Stimulated activated CD4-positive, alpha-beta T cell treated with anti-CD3 and anti-CD28 coated beads, TNF-alpha, amount 100 ng/mL, for 24 hours (primary cell): ENCODE results near the gene KIDINS220.

ENCODE experiments used
- DNase-seq, 3 experiments: peaks; one replicate each; pipeline ENCODE4 v3.0.0-alpha.2; 2020; ENCODE audit warnings: low read depth in 3 of 3

KIDINS220 gene

DNA sequence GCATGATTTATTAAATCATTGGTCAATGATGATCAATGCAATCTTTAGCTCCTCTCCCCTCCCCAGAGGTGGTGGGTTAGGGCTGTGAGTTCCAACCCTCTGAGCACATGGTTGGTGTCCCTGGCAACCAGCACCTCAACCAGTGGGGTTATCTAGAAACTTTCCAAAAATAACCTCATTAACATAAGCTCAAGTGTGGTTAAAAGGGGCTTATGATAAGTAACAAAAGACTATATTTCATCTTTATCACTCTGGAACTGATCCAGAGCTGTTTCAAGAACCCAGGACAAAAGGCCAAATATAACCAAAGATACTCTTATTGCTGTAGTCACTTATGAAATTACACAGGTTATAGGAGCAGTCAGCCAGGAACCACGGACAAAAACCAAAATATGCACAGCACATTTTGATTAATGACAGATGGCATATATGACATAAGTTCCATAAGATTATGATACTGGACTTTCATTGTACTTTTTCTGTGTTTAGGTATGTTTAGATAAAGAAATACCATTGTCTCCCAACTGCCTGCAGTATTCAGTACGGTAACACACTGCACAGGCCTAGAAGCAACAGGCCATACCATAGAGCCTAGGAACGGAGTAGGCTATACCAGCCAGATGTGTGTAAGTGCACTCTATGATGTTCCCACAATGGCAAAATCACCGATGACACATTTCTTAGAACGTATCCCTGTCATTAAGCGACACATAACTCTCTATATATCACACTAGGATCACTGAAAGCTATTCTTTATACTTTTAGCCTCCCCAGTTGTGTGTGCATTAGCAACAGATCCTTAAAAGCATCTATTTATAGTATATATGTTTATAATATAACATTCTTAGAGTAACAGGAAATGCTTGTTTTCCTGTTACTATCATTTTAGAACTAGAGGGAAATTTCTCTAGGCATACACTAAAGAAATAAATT is 31.9 kb downstream of the KIDINS220 start:
- no peak for DNase-seq

DNA sequence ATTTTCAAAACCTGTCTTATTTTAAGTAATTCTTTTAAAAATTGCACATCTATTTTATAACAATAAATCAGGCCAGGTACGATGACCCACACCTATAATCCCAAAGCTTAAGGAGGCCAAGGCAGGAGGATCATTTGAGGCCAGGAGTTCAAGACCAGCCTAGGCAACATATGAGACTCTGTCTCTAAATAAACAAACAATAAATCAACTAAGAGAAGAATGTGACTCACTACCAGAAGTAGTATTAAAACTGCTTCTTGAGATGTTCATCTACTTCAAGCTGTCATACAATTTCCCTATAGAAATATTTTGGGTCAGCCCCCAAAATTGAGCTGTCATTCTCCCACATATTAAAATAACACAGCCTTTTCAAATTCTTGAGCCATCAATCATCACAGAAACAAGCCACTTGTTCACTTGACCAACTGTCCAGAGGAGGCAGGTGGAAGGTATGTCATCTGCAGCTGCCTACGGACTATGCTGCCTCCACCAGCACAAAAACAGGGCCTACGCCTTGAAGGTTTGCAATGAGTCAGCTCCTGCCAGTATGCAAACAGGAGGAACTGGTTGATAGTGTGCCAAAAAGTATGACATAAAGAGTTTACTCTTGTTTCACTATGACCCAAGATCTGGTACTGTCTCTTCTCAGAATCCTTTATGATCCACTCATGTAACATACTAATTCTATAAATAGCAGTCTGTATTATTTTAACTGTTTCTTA is 33.6 kb downstream of the KIDINS220 start:
- DNase-seq, result peak; percentile 18 to 49 (median 27)

DNA sequence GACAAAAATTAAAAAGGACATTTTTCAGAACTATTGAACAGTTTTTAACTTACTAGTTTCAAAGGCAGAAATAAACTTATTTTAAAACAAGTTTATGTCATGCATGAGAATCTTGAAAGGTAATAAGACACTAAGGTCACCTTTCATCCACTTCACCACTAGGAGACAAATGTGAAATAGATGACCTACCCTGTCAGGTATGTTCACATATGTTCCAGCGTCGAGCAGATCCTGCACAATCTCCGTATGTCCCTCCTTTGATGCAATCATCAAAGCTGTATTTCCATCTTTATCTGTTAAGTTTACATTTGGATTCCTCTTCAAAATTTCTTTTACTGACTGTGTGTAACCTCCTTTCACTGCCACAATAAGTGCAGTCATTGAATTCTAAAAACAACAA is 34.7 kb downstream of the KIDINS220 start:
- no peak for DNase-seq

DNA sequence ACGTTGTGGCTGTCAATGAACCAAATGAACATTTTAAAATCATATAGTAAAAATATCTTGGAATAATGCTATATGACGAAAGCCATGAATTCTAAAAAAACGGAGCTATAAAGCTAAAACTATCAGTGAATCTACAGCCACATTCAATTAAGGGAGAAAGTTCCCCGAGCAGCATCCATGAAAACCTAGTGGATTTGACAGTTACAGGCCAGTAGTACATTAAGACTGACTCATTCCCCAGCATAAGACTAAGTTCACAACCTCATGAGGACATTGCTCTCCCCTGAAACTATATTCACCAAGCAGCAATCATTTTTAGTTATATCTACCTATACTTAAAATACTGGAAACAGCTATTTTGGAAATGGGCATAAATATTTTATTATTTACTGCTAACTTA is 36.6 kb downstream of the KIDINS220 start:
- DNase-seq, result no peak

DNA sequence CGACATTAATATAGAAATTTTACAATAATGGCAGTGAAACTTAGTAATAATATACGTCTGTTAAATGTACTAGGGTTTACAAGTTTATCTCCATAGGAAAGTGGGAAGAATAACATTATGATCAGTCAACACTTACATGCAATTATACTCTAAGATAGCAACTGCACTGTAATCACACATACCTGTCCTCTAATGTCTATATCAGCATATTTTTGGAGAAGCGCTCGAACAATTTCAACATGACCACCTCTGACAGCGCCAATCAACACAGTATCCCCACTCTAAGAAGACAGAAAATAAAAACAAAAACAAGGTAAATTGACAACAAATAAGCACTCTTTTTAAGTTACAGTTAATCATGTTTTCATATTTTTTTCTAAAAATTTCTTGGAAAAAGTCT is 37.2 kb downstream of the KIDINS220 start:
- DNase-seq, result no peak

DNA sequence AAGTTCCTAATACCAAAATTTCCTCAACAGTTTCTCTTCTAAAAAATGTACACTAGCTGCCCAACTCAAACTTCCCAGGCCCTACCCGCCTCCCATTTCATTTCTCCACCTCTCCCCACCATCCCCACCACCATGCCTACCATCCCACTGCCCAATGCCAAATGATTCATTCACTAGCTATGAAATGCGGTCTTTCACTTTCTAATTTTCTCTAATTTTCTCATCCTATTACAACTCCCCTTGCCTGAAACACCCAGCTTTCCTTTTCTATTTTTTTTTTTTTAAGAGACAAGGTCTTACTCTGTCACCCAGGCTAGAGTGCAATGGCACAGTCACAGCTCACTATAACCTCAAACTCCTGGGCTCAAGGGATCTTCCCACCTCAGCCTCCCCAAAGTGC is 38.4 kb downstream of the KIDINS220 start:
- DNase-seq, result no peak

DNA sequence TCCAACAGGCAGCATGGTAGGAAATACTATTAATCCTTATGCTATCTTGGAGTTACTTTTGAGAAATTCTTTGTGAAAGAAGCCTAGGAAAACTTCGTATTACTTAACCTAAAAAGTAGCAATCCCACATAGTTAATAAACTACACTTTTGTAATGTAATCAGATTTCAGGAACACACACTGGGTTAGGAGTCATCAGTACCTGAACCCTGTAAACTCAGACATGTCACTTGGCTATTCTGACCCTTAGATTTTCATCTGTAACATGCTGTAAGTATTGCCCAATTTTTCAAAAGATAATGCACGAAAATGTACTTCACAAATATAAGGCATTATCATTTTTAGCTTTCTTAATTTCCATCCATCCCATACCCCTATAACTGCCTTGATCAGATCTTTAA is 39.0 kb downstream of the KIDINS220 start:
- DNase-seq, result no peak

DNA sequence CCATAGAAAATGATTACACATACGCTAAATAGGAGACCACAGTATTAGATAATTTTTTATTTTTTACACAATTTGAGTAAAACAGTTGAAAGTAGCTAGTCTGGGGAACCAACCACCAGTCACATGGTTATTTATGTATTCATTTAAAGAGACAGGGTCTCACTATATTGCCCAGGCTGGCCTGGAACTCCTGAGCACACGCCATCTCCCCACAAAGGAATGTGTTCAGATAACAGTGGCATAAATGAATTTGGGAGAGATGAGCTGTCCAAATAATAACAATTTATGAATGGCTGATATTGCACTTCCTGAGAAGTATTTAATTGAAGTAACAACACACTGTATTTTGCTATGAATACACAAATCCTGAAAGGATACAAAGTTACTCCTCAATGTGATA is 39.7 kb downstream of the KIDINS220 start:
- DNase-seq, result no peak

DNA sequence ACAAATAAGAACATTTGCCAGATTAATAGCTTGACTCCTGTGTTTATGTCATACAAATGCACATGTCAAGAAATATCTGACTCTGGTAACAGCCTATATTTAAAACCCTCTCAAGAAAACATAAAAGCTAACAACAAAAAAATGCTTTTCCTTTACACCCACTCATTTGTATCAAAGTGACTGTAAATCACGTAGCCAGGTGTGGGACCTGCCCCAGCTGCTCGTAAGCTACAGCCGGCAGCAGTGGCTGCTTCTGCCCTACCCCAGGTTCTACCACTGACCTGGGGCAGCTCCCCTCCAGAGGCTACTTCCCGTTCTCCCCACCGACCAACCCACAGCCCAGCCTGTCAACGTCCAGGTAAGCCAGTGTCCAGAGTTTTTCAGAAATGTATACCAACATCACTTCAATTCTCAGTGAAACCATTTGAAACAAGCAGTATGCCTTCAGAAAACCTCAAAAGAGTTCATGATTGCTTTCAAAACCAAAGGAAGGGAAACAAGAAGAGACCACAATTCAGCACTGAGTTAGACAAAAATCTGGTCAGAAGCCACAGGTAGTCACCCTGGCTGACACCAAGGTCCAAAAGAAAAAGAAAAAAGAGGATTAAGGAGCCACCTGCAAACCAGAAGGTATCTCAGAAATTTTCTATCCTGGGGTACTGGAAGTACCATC is 40.4 kb downstream of the KIDINS220 start:
- no peak for DNase-seq

DNA sequence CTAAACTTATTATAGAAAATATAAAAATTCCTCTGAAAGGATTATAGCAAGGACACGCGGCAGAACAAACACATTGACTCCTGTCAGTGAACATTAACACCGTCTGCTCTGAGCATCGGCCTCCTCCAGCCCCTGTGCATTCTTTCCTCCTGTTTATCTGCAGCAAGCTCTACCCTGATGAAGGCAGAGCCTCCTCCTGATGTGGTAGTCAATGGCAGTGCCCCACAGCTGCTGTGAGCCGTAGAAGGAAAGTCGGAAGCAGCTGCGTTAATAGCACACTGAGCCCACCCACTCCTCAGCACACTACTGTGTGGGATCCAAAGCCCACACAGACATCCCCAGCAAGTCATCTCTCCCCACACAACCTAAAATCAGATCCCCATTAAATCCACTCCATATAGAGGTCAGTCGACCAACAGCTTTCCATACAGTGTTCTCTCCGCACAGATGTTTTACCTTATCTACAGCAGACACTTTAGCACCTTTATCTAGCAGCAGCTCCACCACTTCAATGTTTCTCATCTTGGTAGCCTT is 41.0 kb downstream of the KIDINS220 start:
- DNase-seq, result no peak

DNA sequence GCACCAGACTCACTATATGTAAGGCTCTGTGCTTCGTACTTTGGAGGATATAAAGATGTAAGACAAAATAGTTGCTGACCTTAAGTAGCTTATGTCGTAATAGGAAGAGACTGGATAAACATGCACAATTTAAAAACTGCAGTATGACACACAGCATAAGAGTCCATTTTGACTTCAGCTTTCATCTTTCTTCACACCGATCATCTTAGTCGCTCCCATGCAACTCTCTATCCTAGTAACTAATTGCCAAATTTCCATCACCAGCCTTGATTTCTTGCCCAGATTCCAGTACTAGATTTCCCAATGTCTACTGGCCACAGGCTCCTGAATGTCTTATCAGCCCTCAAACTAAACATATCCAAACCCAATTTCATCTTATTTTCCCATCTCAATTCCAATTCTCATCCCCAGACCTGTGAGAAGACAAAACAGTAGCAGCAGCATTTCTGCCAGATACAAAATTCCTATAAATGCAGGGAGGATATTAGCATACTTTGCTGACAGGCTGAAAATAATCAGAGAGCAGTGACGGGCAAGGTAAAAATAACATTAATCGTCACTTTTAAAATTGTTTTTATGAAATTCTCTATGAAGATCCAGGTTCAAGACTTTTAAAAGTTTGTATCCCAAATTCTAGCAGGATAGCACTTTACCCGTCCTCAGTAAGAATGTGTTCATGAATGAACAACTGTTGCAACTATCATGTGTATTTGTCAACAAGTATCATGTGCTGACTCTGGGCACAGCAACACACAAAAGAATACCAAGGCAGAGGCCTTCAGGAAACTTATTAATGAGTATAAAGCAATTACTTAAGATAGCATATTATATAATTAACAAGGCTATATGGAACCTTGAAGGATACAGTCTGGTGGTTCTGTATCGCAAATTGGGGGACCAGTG is 42.2 kb downstream of the KIDINS220 start:
- no peak for DNase-seq

DNA sequence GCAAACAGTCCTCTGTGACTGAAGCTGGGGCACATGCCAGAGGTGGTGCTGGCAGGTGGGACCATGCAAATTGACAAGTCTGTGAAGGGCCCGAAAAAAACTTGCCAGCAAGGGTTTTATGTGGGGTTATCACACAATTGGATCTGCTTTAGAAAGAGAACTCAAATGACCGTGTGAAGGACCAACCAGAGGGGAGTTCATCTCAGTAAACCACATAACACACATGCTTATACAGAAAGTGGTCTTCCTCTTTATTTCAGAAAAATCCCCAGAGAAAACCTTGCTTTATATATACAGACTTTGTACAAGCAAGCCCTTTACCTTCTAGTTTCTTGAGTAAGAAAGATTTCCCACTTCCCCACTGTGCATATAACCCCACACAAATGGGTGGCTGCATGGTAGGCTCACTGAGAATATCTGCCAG is 46.7 kb downstream of the KIDINS220 start:
- DNase-seq, result no peak

DNA sequence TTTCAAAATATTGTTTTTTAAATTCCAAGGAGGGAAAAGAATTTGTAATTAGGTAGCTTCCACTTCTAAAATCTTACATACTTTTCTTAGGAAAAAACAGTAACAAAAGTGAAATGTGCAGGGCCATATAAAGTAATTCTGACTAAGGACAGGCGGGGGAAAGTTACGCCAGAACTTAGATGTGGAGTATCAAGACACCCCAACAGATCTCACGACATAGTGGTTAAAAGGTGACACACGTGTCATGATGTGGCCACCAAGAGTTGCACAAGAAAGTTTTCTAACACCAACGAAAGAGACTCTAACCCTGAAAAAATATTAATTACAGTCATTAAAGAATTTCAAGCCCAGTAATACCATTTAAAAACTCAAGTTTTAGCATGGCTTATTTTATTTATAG is 51.0 kb downstream of the KIDINS220 start:
- no peak for DNase-seq

DNA sequence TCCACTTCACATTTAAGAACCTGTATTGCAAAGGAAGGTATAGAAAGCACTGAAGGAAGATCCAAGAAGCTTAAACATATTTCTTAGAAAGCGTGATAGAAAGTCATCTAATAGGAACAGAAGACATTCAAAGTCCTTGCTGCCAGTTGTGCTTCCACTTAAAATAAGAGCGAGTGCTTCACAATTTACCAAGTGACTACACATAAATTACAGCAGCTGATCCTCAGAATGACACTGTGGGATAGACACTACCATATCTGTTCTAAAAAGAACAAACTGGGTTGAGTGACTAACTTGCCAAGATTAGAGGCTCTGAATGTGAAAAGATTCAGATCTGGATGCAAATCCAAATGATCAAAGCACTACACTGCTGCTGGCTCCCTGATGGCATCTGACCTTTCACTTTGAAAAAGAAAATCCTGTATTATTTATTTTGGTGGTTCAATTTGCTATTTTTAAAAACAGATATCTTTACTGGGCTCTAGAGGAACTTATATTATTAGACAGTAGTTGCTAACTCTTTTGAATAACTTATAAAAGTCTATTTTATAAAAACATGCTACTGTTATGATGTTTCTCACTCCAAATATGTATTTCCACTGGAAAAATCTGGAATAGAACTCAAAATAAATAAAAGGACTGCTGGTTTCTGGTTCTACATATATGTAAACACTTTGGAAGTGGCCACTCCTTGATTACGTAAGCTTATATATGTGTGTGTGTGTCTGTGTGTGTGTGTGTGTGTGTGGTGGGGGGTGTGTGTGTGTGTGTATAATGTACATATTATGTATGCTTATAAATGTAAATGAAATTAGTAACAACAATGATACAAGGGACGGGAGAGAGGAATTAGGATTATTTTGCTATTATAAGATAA is 57.4 kb downstream of the KIDINS220 start:
- DNase-seq, result no peak

DNA sequence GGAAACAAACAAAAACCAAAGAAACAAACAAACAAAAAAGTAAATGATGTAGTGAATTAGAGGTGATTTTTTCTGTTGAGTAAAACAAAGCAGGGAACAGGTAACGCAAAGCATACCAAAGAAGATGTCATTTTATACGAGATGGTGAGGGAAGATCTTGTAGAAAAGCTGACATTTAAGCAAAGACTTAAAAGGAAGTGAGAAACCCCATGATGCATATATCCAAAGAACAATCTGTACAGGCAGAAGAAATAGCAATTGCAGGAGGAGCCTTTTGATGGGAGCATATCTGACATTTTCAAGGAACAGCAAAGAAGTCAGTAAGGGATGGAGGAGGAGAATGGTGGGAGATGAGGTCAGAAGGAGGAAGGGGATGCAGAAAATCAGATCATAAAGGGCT is 63.0 kb downstream of the KIDINS220 start:
- no peak for DNase-seq

DNA sequence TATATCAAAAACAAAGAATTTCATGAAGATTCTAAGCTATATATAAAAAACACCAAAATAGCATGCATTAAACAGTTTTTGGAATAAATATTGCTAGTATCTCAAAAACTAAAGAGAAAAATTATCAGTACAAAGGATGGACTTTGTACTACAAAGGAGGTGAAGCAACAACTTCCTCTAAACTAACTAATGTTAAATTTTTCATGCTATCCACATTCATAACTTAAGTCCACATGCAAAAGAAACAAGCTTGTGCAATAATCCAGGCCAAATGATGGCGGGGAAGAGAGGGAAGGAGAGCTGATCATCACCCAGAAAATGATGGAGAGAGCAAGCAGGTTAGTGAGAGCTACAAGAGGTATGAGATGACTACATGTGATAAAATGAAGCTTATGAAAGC is 70.1 kb downstream of the KIDINS220 start:
- no peak for DNase-seq

DNA sequence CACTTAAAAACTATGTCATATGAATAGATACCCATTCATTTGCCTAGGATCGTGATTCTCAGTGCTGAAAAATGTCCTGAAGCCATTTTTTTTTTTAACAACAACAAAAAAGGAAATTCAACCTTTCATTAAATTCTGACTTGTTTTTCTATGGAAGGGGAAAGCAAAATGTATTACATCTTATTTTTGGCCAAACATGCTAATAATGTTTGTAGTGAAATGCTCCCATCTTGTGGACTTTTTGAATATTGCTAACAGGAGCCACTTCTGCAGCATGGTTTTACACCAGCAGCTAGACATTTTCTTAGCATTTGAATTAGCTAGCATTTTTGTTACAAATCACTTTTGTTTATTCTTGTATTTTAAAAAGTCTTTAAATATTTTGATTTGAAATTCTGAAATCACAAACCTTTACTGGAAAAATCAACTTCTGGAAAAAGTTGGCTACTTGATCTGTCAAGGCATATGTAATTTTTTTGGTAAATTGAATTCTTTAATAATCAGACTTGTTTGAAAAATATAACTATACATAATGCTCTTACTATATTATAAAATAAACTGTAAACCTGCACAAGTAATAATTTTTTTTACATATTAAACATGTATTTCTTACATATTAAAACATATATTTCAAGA is 75.8 kb downstream of the KIDINS220 start:
- no peak for DNase-seq

DNA sequence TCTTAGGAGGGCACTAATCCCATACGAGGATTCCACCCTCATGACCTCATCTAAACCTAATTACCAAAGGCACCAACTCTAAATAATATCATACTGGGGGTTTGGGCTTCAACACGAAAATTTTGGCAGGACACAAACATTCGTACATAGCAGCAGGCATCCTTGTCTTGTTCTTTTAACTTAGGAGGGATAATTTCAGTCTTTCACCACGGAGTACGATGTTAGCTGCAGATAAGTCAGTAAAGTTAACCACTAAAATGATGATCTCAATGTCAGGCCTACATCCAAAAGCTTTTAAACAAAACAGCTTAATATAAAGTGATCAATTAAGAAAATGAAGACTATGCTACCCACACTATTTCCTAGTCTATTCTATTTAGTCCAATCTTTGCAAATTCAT is 80.7 kb downstream of the KIDINS220 start:
- DNase-seq, result no peak

DNA sequence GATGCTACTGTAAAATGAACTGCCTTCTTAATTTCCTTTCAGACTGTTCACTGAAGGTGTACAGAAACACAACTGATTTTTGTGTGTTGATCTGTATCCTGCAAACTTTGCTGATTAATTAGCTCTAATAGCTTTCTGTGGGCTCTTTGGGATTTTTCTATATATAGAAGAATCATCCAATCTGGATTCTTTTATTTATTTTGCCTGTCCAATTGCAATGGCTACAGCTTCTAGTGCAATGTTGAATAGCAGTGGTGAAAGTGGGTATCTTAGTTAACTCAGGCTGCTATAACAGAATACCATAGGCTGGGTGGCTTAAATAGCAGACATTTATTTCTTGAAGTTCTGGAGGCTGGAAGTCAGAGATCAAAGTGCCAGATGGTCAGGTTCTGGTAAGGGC is 81.2 kb downstream of the KIDINS220 start:
- no peak for DNase-seq
